Stimulated activated CD4-positive, alpha-beta T cell treated with anti-CD3 and anti-CD28 coated beads, TNF-alpha, amount 100 ng/mL, for 4 hours (primary cell): ENCODE data around the gene FRMD4B.

ENCODE experiments used
- DNase-seq, 3 experiments: peaks; one replicate each; pipeline ENCODE4 v3.0.0-alpha.2; 2020; ENCODE audit warnings: low read depth in 3 of 3

FRMD4B gene

DNA sequence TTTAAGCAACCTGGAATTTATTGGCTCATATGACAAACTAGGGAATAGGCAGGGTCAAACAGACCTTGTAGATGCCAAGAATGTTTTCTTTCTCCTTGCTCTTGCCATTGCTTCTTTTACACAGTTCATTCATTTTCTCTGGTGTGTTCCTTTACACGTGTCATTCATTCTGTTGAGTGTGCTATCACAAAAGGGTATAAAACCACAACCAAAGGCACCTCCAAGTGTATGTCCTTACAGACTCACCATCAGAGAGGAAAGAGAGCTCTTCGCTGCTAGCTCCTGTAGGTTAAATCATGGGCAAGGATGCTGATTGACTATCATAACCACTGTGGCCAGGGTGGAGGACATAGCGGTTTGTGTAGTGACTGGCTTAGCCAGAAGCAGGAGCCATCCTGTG, 19.2 kb upstream of the FRMD4B start:
- DNase-seq, result no peak

DNA sequence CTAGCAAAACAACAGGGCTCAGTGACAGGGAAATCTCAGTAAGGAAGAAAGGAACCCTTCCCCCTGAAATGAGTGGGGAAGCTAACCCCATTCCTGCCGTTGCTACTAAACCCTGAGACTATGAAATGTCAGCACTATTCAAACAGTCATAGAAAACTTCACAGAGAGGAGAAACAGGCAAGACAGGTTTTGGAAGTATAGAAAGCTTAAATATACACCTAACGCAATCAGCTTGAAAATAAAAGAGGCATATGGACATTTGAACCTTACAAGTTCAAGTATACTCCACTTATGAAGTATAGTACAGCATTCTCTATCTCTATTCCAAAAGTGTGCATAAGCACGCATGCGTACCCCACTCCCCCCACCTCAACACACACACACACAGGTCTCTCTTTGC, 17.6 kb upstream of the FRMD4B start:
- DNase-seq, result no peak

DNA sequence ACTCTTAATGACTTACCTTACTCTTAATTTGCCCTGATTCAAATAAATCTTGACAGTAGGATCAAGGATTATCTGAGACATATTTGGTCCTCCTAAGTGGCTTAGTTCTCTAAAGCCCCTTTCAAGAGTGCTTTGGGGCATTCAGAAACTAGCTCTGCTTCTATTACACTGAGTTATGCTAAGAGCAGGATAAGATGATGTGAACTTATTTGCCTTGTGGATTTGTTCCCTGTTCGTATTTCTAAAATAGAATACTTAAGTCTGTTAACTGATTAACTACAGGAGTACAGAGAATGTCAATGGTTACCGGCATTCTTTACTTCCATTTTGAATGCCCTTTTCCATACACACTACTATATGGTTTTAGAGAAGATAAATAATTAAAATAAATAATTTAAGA, 14.8 kb upstream of the FRMD4B start:
- no peak for DNase-seq

DNA sequence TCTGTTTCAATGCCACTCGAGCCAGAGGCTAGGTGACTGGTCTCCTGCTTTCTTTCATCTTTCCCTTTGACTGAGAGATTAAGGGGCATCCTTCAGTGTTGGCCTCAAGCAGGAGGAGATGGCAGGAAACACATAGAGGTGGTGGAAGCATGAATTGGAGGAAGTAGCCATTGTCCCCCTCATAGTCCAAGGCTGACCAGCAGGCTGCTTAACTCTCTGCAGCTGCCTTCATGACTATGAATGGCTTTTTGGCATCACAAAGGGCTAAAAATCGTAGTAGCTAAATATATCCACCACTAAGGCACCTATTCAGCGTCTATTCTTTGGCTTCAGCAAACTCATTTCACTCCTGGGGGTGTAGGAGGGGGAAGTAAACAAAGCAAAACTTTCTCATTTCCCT, 7.0 kb upstream of the FRMD4B start:
- no peak for DNase-seq

DNA sequence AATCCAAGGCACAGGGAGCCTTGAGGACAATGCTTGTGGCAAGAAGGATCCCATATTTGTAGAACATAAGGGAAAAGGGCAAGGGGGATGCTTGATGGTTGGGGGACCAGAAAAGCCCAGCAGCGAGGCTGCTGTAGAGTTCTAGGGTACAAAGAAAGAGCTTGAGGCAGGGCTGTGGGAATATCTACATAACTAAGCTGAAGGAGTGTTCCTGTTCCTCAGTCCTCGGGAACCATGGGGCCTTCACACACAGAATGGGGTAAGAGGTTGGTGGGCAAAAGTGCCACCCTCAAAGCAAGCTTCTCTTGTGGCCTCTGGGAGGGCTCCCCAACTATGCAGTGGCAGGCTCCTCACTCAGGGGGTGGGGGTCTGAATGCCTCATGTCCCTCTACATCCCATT, 6.5 kb upstream of the FRMD4B start:
- no peak for DNase-seq

DNA sequence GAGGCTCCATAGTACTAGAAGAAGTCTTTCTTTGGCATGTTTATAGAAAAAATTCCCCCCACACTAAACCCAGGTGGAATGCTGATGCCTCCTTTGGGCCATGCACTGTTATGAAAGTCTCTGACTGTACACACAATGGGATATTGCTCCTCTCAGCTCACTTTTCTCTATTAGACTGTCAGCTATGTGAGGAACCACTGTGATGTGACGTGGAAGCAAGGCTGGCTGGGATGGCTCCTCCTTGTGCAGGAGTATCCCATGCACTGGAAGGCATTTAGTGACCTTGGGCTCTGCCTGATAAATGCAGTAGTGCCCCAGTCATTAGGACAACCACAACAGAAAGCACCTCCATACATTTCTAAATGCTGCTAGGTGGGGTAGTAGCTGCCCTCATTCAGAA, 5.7 kb upstream of the FRMD4B start:
- no peak for DNase-seq

DNA sequence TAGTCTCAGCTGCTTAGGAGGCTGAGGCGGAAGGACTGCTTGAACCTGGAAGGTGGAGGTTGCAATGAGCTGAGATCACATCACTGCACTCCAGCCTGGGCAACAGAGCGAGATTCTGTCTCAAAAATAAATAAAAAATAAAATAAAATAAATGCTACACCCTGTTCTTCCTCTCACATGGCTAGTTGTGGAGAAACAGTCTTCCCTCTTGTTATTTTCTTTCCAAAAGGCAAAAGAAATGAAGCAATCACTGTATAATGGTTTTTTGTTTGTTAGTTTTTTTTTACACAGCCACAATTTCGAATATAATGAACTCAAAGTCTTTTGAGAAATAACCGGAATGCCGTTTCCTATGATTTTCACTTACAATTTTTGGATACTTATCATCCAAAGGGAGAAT, 4.9 kb upstream of the FRMD4B start:
- no peak for DNase-seq

DNA sequence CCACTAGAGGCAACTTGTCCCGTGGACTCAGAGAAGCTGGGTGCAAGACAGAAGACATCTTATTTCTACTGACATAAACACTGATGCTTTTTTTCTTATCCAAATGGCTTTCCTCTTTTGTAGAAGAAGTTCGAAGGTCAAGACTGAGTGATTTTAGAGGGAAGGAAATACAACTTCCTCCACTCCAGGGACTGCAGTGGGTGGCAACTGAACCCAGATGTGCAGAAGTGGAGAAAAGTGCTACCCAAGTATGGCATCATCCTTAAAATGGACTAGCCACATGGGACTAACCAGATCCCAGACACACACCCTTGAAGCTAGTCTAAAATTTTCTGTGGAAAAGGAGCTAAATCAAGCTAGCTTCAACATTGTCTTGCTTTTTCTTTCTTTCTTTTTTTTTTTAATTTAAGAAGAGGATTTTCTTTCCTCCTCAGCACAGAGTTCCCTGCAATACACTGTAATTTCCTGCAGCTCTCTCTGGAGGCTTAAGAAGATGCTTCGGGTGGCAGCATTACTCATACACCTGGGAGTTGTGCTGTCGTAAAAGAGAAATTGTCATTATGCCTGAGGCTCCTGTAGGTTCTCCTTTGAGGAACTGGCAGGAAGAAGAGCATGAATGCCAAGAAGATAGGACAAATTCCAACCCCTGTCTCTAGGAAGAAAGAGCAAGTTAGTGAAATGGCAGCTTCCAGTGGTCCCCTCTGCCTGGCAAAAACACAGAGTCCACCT, 3.8 kb upstream of the FRMD4B start:
- no peak for DNase-seq

DNA sequence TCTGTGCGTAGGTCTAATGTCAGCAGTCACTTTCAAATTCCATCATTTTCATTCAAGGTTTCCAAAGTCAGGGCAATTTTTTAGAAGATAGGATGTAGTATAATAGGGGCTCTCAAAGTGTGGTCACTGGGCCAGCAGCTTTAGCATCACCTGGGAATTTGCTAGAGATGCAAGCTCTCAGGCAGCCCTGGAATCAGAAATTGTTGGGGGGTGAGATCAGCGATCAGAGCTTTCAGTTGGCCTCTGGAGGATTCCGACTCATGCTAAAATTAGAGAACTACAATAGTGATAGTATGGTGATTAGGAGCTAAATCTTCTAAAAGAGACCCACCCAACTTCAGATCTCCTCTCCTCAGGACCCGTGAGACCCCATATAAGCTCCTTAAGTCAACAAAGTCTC, 2.4 kb upstream of the FRMD4B start:
- DNase-seq, result no peak

DNA sequence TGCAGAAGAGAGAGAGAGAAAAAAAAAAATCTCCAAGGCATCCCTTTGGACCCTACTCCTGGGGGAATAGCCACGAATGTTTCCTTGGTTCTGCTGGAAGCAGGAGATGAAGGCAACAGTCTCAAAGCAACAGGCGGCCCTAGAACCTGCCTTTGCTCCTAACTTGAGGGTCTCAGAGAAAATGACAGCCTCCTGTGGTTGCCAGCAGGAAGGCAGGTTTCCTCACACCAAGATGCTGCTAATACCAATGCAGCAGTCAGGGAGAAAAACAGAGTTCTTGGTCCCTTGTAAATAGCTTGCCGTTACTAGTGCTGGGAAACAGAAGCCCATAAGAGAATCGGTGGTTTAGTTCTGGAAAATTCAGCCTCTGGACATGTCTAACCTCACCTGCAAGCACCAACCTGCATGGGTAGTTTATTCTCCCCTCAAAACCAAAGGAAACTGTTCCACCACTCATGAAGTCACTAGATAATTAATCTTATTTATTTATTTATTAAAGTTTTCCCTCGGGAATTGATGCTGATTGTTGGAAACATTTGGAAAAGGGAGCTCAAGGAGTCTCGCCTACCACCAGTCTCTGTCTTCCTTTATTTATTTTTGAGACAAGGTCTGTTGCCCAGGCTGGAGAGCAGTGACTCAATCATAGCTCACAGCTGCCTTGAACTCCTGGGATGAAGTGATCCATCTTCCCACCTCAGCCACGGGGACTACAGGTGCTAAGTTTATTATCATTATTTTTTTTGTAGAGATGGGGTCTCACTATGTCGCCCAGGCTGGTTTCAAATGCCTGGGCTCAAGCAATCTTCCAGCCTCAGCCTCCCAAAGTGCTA, 883 bp upstream of the FRMD4B start:
- DNase-seq, result no peak

DNA sequence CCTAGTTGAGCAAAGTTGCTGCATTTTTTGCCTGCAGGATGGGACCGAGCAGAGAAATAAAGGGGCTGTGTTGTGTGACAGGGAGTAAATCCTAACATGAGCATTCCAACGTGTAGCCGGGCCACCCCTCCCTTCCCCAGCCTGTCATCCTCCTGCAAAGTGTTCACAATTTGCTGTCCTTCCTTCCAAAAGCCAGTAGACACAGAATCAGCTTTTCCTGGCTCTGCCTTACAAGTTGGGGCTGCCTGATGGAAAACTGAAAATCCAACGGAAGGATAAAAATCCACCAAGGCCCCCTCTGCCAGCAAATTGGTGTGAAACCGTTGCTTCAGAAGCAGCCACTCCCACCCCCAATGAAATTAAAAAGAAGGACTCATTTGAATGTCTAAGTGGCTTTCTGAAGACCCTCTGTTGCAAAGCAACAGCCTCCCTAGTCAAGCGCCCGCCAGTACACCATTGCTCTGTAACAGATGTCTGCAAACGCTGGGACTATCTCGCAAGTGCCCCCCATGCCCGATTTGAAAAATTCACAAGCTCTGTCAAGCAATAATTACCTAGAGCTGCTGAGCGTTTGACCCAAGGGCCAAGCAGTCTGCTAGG, 665 bp downstream of the FRMD4B start:
- no peak for DNase-seq

DNA sequence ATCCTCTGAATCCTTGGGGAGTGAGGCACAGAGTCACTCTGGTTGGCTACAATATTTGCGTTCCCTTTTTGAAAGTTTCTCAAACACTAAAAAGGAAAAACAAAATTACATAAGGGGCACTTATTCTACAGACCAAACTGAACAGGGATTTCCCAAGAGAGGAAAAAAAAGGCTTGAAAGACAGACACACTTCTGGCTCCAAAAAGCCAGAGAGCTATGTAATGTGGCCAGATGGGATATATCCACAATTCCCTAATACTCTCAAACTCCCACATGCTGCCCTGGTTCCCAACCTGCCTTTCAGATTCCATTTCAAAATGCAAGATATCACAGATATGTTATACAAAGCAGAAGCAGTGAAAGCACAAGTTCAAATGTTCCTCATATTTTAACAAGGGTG, 1.6 kb downstream of the FRMD4B start:
- DNase-seq, result no peak

DNA sequence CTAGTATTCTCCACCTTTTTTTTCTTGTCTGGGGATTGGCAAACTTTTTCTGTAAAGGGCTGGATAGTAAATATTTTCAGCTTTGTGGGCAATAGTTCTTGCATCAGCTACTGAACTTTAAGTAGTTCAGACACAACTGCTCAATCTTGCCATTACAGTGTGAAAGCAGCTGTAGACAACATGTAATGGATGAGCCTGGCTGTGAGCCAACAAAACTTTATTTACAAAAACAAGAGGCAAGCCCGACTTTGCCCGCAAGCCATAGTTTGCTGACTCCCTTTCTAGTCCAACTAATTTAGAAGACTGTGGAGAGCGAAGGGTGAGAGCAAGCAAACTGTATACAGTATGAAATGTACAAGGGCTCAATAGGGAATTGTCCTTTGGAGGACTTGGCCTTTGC, 6.2 kb downstream of the FRMD4B start:
- no peak for DNase-seq

DNA sequence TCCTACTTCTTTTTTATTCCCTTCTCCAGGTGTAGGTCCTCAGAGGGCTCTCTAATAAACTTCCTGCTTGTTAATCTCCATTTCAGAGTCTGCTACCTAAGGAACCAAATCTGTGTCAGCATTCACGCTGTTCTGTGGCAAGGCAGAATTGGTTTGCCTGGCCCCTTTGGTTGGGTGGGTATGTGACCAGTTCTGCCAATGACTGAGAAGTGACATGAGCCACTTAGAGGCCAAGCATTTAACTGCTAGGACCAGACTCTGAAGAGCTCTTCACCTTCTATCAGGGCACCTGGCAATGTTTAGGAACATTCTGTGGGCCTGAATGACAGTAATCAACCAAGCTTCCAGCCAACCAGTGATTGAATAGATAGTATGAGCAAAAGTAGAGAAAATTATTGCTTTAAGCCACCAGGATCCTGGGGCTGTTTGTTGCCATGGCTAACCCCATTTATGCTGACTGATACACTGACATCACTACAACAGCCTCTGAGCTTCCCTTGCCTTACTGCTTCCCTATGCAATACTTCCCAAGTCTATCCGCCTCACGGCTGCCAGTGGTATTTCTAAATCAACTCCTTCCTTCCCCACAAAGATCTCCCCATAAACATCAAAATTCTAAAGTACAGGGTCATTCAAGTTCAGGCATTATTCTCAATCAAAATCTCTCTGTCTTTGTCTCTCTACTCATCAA, 7.6 kb downstream of the FRMD4B start:
- no peak for DNase-seq

DNA sequence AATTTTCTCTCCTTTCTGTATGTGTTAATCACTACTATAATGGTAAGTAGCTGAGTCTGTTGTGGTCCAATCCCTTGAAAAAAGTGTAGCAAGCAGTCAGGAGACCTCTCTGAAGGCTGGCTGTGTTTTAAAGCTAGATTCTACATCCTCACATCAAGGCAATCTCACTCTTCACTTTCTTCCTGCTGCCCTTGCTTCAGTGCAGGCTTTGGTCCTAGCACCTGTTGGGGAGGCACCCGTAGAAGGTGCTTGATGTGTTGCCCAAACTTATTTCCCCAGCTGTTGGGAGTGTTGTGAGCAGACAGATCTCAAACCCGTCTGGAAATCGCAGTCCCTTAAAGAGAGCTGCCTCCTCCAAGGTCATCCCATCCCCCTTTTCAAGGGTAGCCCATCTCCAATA, 8.6 kb downstream of the FRMD4B start:
- no peak for DNase-seq

DNA sequence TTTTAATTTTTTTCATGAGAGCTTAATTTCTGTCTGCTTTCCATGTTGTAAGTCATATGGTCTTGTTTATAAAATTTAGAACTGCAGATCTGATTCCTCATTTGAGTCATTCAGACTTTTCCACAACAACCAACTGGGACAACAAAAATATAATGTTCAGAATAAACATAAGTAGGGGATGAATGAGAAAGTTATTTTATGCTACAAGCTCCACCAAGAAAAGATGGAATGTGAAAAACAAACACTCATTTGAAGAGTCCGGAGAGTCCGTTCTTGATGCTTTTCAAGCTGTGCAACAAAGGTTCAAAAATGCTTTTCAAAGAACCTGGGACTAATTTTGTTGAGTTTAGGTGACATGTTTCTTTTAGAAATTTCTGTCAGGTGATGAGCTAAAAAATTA, 9.2 kb downstream of the FRMD4B start:
- DNase-seq, result no peak

DNA sequence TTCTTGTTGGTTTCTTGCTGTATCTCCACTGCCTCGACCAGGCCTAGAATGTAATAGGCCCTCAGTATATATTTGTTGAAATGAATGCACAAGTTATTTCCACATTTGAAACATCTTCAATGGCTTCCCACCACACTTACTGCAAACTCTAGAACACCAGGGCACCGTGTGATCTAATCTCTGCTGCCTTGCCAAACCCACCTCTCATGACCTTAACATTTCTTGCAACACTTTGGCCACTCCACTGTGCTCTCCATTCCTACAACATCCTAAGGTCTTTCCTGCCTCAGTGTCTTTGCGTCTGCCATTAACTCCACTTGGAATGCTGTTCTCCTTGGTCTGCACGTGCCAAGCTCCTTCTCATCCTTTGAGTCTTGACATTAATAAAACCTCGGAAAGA, 14.1 kb downstream of the FRMD4B start:
- no peak for DNase-seq

DNA sequence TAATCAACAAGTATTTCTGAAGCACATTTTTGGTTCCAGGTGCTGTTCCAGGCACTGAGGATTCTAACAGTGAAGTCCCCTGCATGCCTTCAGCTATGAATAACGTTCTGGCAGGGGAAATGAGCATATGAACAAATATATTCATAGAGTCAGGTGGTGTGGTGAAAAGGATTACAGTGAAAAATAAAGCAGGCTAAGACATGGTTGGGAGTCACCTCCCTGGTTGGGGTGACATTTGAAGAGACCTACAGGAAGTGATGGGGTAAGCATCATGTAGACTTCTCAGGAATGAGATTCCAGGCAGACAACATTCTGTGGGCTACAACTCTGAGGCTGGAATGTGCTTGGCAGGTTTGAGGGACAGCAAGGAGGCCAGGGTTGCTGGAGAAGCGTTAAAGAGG, 15.0 kb downstream of the FRMD4B start:
- DNase-seq, result no peak

DNA sequence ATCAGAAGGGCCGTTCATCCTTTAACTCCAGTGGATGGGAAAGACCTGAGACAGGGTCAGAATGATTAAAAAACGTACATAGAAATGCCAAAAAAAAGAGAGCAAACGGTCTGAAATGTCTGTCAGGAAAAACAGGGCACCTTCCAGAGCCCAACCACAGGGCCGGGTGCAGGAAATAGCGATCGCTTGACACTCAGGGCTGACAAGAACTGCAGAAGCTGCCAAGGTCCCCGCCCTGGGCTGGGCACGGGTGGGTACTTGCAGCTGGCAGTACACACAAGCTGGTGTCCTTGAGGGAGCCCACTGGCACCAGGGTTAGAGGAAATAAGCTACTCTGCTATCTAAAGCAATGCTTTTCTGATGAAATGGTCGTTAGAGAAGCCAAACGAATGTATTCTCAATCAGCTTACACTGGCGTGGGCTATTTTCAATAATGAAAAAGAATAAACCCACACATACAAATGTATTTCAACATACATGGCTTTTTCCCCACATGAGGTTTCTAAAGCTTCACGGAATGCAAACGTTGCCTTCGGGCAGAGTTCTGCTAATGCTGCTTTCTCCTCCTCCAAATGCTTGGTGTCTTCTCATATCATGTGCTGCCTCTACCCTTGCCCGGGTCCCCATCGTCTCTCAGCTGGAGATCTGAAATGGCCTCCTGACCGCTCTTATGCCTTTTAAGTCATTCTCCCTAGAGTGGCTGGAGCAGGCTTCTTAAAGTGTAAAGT, 15.6 kb downstream of the FRMD4B start:
- DNase-seq, result no peak

DNA sequence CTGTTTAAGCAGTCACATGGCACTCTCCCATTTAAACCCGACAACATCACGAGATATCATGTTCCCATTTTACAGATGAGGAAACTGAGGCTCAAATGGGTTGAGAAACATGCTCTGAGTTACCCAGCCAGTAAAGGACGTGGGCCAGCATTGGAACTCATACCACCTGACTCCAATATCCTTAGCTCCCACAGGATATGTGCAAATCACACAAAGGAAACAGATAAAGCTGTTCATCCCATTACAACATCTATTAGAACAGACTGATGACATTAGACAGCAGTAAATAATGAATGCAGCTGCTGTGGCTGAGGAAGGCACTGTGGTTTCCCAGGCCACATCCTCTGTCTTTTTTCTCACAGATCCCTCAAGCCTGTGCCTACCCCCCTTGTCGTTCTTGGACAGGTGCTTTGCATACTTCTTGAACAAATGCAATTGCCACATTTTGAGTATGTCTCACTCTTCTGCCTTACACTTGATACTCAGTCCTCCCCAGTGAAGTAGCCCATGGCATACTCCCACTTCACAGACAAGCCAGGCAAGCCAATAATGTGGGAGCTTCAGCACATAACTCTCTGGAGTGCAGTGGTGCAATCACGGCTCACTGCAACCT, 17.7 kb downstream of the FRMD4B start:
- no peak for DNase-seq

DNA sequence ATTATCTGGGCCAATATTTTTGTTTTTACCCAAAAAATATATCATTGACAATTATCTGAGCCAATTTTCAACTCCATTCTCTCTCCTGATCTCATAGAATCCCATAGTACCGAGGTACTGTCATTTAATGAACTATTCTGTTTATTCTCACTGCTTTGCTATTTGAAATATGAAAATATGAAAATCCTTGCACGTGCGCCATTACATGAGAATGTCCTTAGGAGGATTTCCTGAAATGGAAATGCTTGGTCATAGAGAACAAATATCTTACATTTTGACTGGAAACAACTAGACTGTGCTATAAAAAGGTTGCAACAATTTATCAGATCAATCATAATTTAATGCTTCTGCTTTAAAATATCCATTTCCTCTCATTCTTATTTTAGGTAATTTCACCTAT, 18.3 kb downstream of the FRMD4B start:
- no peak for DNase-seq
